GM19463 (cell line): ENCODE measurements around the gene RPTOR.
"Not testable (repeated sequence)": the region's sequence is repeated elsewhere in the genome, so short reads cannot be mapped to it uniquely, and the experiment has no call there.

Source experiments
- ATAC-seq: cut with Tn5 transposase; IDR thresholded peaks from one replicate; pipeline ENCODE4 v1.9.1; 2021; ENCODE audit warnings: mild to moderate bottlenecking, moderate library complexity; ENCODE audit not compliant: unreplicated experiment

The RPTOR gene

DNA sequence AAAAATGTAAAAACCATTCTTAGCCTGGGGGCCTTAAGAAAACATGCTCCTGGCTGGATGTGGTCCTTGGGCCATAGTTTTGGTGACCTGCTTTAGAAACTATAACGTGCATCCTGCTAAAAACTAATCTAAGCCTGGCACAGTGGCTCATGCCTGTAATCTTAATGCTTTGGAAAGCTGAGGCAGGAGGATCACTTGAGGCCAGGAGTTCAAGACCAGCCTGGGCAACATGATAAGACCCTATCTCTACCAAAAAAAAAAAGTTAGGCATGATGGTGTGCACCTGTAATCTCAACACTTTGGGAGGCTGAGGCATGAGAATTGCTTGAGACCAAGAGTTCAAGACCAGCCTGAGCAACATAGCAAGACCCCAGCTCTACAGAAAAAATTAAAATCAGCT, 263.2 kb downstream of the RPTOR start:
- no peak for ATAC-seq

DNA sequence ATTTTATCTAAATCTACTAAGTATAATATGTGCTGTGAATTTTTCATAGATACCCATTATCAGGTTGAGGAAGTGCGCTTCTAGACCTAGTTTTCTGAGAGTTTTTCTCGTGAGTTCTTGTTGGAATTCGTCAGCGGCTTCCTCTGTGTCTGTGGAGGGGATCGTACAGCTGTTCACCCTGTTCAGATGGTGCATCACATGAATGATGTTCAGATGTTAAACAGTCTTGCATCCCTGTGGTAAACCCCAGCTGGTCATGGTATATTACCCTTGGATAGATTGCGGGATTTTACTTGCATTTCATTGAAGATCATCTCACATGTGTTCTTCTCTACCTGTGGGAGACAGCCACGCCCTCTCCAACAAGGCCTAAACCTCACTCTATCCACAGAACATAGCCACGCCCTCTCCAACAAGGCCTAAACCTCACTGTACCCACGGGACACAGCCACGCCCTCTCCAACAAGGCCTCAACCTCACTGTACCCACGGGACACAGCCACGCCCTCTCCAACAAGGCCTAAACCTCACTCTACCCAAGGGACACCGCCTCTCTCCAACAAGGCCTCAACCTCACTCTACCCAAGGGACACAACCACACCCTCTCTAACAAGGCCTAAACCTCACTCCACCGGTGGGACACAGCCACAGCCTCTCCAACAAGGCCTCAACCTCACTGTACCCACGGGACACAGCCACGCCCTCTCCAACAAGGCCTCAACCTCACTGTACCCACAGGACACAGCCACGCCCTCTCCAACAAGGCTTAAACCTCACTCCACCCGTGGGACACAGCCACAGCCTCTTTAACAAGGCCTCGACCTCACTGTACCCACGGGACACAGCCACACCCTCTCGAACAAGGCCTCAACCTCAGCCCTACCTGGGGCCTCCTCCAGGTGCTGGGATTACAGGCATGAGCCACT, 266.8 kb downstream of the RPTOR start:
- no peak for ATAC-seq

DNA sequence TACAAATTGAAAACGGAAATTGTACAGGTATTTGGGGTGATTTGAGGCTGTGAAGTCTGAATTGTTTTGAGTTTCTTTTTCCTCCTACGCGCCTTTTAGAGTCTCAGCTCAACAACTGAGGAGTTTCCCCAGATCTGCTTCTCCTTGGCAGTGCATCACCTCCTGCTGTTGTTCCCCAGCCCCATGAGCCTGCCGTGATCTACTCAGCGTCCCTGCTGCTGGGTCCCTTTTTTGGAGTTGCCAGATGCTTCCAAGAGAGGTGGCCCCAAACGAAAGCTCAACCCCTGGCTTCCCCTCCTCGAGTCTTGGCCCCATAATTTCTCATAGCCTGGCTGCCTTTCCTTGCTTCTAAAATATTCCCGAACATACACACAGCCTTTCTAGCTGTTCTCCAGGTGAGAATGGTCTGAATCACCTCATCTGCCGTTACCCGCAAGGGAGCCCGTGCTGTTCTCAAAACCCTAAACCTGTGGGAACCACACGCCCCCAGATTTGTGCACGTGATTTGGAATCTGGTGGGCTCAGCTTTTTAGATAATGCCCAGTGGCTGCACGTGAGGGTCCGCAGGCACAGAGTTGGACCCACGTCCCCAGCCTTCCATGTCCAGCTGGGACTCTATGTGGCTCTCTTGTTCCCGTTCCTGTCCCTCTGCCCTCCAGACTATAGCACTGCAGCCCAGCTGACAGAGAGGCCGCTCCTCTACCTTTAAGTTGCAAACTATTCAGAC, 267.9 kb downstream of the RPTOR start:
- no peak for ATAC-seq

DNA sequence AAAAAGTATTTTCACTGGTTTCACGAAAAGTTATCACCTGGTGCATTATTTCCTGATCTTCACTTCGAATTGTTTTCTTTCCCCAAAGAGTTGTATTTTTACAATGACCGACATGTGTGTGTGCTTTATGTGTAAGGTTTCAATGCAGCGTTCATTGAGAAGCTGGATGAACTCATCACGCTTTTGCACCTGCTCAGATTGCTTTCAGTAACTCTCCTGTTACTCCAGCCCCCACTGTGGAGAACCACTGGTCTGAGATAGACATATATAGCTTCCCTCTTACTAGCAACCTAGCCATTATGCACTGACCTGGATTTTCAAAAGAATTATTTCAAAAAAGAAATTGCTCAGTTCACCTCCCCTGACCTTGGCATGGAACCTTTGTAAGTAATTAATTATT, 268.7 kb downstream of the RPTOR start:
- ATAC-seq = no peak

DNA sequence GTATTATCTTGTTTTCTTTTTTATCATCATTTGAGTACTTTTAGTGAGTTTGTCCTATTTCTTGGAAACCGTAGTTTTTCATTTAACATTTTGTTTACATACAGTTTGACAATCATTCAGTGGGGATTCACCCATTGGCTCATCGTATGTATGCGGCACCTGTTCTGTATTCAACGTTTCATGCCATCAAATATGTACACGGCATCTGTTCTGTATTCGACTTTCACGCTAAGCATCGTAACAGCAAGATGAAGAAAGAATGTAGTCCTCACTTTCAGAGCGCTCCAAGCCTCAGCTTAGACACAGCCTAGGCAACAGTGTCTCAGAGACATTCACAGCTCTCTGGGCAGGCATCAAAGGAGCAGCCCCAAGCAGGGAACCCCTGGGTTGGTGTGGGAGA, 269.9 kb downstream of the RPTOR start:
- ATAC-seq = no peak

DNA sequence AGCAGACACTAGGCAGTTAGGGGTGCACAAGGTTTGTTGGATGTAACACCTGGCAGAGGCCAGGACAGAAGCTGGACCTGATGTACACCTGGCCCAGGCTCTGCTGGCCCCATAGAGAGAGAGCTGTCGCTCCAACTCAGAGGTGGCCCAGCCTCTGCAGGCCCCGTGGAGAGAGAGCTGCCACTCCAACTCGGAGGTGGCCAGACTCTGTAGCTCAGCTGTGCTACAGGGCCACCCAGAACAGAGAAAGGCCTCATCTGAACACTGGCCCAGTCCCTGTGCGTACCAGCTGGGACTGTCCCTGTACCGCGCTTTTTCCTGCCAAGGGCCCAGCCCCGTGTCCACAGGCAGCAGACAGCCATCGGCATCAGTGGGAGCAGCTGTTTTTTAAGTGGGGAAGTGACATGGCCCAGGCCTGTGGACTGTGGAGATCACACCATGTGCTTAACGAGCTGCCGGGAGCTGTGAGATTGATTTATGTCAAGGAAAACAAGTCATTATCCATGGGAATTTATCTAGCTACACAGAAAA, 270.6 kb downstream of the RPTOR start:
- ATAC-seq = no peak

DNA sequence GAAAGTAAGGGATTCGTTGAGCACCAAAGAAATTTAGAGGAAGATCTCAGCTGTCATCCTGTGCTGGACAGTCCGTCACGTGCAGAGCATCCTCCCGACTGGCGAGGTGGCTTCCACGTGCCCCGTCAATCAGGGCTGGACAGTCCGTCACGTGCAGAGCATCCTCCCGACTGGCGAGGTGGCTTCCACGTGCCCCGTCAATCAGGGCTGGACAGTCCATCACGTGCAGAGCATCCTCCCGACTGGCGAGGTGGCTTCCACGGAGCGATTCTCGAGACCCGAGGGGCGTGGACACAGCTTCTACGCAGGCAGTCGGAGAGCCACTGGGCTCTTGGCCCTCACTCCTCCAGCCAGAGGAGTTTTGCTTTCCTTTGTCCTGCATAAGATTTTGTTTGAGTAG, 271.1 kb downstream of the RPTOR start:
- not testable (repeated sequence) for ATAC-seq

DNA sequence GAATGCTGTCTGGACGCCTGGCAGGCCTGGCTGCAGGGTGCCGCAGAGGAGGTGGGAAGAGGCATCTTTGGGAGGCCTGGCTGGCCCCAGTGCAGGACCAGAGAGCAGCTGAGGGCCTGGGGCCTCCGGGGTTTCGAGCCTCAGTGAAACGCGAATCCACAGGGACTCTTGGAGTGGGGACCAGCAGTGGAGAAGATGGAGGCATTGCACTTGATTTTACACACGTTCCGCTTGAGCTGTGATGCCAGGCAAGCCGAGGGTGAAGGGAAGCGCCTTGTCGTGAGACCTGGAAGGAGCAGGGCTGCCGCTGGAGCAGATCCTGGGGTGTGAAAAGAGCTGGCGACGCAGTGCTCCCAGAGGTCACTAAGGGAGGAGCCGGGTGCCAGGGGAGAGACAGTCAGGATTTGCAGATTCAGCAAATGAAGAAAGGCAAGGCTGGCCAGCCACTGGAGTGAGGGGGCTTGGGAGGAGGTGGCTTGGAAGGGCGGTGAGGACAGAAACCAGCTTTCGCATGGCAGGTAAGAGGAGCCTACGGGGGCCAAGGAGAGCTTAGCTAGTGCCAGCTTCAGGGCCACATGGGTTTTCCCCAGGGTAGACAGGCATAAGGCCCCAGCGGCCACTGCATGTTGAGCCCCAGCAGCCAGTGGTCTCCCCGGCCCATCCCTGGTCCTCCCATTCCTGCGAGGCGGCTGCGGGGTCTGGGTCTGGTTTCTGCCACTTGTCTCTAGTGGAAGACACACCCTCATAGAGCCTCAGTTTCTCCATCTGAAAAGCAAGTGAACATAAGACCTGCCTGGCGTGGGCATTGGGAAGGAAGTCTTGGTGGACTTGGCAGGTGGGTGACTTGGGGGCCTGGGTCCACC, 271.8 kb downstream of the RPTOR start:
- ATAC-seq = no peak

DNA sequence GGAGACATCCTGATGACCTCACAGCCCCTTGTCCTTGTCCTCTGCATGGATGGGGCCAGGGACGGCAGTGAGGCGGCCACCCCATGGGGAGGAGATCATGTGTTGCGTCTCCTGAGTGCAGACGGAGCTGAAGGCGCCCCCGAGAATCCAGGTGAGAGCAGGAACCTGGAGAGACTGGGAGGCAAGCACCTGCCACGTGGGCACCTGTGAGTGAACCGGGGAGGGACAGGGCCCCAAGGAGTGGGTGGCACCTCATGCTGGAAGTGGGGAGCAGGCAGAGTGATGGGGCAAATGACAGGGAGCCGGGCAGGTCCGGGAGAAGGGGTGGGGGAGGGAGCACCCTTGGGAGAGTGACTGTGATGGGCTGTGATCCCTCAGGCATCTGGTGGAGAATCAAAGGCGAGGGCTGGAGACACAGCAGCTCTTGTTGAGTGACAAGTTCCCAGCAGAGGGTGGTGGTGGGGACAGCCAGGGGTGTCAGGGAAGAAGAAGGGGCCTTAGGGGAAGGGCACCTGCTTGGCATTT, 272.7 kb downstream of the RPTOR start:
- ATAC-seq = no peak

DNA sequence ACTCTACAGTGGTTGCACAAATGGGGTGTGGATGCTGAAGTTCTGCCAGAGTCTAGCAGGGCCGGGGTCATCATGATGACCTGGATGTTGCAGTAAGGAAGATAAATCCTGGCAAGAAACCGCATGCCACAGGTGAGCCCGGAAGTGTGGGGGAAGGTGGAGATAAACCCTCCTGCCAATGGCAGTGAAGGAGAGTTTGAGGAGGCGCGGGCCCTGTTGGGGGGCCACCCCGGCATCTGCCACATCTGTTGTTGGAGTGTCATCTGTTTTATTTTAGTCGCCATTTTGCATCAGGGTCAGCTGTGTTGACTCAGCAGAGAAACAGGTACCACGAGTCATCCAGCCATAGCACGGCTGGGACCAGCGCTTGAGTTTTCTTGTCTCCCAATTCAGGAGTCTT, 273.2 kb downstream of the RPTOR start:
- no peak for ATAC-seq

DNA sequence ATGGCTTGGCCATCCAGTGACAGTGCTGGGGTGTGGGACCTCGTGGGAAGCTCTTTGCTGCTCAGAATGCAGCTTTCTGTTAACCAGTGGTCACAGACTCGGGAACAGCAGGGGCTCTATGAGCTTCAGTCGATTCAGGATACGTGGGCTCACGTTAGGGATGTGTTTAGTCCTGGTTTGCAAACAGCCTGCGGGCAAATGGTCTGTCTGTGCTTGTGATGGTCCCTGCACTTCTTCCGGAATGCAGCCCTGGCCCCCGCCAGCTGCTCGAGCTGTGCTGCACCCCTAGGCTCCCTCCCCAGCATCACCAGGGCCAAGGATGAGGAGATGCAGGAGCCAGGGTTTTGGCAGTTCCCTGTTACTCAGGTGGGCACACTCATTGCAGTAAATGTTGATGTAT, 274.2 kb downstream of the RPTOR start:
- ATAC-seq = no peak

DNA sequence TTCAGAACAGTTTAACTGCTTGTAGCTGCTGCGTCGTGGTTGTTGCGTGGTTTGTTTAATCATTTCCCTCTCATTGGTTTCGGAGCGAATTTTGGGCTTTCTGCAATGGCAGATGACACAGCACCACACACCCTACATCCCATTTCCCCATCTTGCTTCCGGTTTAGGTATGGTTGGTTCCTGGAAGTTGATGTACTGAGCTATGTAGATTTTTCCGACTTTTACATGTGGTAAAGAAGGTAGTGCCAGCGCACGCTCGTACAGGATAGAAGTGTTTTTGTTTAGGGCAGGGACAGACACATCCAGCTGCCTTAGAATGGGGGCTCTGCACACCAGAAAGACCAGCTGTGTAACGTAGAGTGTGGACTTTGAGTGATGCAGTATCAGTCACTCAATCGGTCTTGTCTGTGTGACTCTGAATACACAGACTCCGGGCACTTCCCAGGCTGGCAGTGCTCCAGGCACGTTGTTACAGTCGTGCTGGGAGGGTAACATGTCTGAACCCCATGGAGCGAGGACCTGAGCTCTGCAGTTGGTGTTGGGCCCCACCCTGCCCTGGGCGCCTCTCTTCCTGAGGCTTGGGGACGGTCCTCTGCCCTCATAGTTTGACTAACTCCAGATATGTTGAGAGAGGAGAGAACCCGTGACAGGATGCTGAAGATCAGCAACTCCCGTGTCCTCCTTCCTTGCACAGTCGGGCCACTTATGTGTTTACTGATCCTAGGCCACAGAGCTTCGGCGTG, 275.0 kb downstream of the RPTOR start:
- no peak for ATAC-seq

DNA sequence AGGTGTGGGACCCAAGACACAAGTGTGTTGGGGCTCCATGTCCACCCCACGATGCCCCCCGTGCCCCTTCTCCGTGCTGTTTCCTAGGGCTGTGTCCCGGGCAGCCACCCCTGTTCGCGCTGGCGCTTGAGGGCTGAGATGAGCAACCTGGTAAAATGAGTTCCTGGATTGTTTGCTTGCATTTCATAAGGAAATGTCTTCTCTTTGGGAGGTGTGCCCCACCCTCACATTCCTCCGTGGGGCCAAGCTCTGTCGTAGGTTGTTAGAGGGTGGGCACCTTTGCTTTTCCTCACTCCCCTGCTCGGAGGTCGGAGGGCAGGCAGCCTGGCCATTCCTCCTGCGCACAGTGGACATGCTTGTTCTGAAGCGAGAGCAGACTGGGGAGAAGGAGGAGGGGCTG, 275.7 kb downstream of the RPTOR start:
- ATAC-seq = no peak

DNA sequence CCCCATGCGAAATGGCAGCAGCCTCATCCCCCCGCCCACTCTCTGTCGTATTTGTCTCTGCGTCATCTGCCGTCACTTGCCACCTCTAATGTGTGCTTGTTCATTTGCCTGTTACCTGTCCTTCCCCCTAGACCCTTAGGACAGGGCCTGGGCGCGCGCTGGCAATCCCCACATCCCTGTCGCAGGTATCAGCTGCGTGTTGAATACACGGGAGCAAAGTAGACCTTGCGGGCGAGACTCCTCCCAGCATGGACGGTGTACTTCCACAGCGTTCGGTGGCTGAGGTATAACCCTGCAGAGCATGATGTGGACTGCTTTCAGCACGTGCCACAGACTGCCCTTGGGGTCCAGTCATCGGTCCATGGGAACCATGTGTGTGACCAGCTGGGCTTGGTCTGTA, 276.9 kb downstream of the RPTOR start:
- no peak for ATAC-seq

DNA sequence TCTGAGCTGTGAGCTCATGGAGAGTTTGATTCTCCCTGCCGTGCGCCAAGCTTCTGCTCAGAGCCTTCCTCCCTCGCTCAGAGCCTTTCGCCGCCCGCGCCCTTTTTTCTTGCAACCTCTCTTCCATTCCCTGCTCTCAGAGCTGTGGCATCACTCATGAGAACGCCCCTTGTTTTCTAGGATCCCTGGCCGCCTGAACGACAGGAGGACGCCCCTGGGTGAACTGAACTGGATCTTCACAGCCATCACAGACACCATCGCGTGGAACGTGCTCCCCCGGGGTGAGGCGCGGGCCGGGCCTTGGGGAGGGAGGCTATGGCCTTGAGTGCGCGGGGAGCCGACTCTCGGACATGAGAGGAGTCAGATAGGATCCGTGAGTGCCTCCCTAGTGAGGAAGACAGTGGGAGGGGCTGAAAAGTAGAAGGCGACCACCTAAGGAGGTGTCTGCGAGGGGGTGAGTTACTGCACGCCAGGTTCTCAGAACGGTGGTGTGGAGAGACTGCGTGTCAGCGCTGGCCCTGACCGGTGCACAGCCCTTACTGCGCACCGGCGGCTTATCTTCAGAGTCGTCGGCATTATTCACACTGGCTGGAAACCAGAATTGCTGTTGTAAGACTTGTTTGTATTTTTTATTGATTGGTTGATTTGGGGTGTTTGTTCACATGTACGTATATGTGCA, 277.5 kb downstream of the RPTOR start:
- ATAC-seq = no peak

DNA sequence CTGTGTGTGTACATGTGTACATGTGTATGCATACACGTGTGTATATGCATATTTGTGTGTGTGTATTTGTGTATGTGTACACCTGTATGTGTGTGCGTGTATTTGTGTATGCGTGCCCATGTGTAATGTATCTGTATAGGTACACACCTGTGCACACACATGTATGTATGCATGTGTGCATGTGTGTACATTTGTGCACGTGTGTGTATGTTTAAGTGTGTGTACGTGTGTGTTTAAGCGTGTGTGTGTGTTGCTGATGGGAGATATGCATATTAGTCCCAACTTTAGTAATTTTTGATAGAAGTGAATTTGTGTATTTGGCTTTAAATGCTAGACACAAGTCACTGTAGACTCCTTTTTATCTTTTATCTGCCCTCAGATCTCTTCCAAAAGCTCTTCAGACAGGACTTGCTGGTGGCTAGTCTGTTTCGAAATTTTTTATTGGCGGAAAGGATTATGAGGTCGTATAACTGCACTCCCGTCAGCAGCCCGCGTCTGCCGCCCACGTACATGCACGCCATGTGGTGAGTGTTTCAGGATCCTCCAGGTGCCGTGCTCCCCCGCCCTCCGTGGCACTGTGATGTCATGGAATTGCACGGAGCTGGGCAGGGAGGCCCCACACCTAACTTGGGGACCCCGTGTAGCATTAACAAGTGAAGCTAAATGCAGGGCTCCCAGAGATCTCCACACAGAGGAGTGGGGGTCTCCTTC, 278.2 kb downstream of the RPTOR start:
- no peak for ATAC-seq

DNA sequence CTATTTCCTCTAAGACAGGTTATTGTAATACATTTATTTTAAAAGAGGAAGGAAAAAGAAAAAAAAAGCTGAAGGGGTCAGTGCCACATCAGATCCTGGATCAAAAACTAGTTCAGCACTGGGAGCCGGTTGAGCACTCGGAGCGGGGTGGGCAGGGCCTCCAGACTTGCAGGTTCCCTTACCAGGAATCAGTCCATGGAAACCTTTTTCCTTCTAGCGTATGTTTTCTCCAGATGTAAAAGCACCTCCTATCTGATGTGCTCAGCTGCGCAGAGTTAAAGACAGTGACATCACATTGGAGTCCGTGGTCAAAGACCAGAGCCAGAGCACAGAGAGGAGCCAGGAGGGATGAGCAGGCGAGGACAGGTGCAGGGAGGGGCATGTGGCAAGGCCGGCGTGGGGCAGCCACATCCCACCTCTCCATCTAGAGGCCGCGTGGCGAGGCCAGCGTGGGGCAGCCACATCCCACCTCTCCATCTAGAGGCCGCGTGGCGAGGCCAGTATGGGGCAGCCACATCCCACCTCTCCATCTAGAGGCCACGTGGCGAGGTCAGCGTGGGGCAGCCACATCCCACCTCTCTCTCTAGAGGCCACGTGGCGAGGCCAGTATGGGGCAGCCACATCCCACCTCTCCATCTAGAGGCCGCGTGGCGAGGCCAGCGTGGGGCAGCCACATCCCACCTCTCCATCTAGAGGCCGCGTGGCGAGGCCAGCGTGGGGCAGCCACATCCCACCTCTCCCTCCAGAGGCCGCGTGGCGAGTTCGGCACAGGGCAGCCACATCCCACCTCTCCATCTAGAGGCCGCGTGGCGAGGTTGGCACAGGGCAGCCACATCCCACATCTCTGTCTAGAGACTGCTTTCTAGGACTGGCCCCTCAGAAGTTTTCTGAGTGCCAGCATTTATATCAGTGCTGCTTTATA, 280.2 kb downstream of the RPTOR start:
- no peak for ATAC-seq
